ENCODE results near the gene APLP2.
"Not testable (repeated sequence)": the region's sequence is repeated elsewhere in the genome, so short reads cannot be mapped to it uniquely, and the experiment has no call there.

The APLP2 gene

GRCh38 chr11:130193551-130193950 is 123.9 kb downstream of the APLP2 start:
- not testable (repeated sequence) for DNase-seq (ENCODE audit: low read depth in 2 of 2)

Data from stimulated activated CD4-positive, alpha-beta T cell treated with anti-CD3 and anti-CD28 coated beads, Interleukin-1b, Interleukin-23, amount 100 ng/mL, for 4 hours (primary cell).